GM06990 (cell line): ENCODE data around the gene HMCN2.

ENCODE experiments used
- DNase-seq: peaks from one replicate; pipeline ENCODE4 v3.0.0-alpha.2; 2011; ENCODE audit not compliant: insufficient read length; ENCODE audit errors: extremely low read depth
- H3K27me3 ChIP-seq: replicated peaks from 2 replicates; pipeline ENCODE4 v1.6.0; 2011; ENCODE audit warnings: low read length; ENCODE audit not compliant: control insufficient read depth, insufficient read depth
- H3K36me3 ChIP-seq: 2 replicates; pipeline ENCODE4 v1.5.1; 2011; ENCODE audit warnings: low read length; ENCODE audit not compliant: control insufficient read depth, insufficient read depth
- H3K4me3 ChIP-seq: replicated peaks from 2 replicates; pipeline ENCODE4 v1.5.1; 2011; ENCODE audit warnings: low read depth, mild to moderate bottlenecking, control low read depth, low read length
- CTCF ChIP-seq: IDR thresholded peaks from 2 replicates; pipeline ENCODE4 v1.5.1; 2011; ENCODE audit warnings: low read length, control low read depth, mild to moderate bottlenecking, inconsistent platforms; ENCODE audit not compliant: insufficient read depth, poor library complexity, severe bottlenecking

Gene HMCN2

GRCh38 chr9:130288393-130288792 is 22.8 kb downstream of the HMCN2 start:
- Histone ChIP-seq H3K4me3 (no peak overlapping the region), H3K27me3 (peaks cover under 1% of the 10 kb centered on the region), H3K36me3 (no peaks in the 10 kb centered on the region)
- DNase-seq: no peak
- TF ChIP-seq CTCF: no peak

GRCh38 chr9:130288926-130289690 is 23.5 kb downstream of the HMCN2 start:
- Histone ChIP-seq H3K36me3 (no peaks in the 10 kb centered on the region), H3K27me3 (peaks cover 1% of the 10 kb centered on the region), H3K4me3 (no peak overlapping the region)
- no peak for TF ChIP-seq CTCF
- no peak for DNase-seq

- no peak for TF ChIP-seq CTCF
- no peak for DNase-seq
- H3K4me3 ChIP-seq: no peak overlapping the region
- no peaks in the 10 kb centered on the region for H3K36me3 ChIP-seq
- peaks cover 1% of the 10 kb centered on the region for H3K27me3 ChIP-seq
Observed at GRCh38 chr9:130289711-130290241, 24.2 kb downstream of the HMCN2 start.

GRCh38 chr9:130290291-130291181 is 25.0 kb downstream of the HMCN2 start:
- no peak for DNase-seq
- TF ChIP-seq CTCF: no peak
- Histone ChIP-seq H3K27me3 (peaks cover 1% of the 10 kb centered on the region; the same call in 1 of the 2 replicates), H3K4me3 (no peak overlapping the region), H3K36me3 (no peaks in the 10 kb centered on the region)

GRCh38 chr9:130291474-130291873 is 25.9 kb downstream of the HMCN2 start:
- no peak for TF ChIP-seq CTCF
- DNase-seq: no peak
- peaks cover 1% of the 10 kb centered on the region; the same call in 1 of the 2 replicates for H3K27me3 ChIP-seq
- no peaks in the 10 kb centered on the region for H3K36me3 ChIP-seq
- H3K4me3 ChIP-seq: no peak overlapping the region
